CD14-positive monocyte (primary cell): ENCODE data around the gene PDGFD. TPM values are rescaled to one million over a fixed set of nuclear protein-coding genes. Genes with fewer than 3 reads are reported as not detected.

ENCODE experiments used
- DNase-seq, 3 donors: peaks; one replicate each; pipeline ENCODE4 v3.0.0-alpha.2; 2011 to 2022
- H2AFZ ChIP-seq: 2 replicates; pipeline ENCODE4 v1.6.0; 2012; ENCODE audit warnings: mild to moderate bottlenecking, low read depth, low read length, inconsistent platforms; ENCODE audit not compliant: insufficient read depth, poor library complexity, severe bottlenecking
- H3K27ac ChIP-seq, 2 donors: 1 replicate in 1 of 2; 2 replicates in 1 of 2; pipeline ENCODE4 v1.5.1; 2012 to 2013; ENCODE audit warnings: low read length in 2 of 2, control low read depth in 1 of 2, inconsistent platforms in 1 of 2, low read depth in 1 of 2, mild to moderate bottlenecking in 1 of 2
- H3K27me3 ChIP-seq, 2 donors: one replicate each; pipeline versions ENCODE4 v1.6.0 to v1.6.1; 2011 to 2013; ENCODE audit warnings: low read length in 2 of 2; ENCODE audit not compliant: control insufficient read depth in 2 of 2, insufficient read depth in 2 of 2
- H3K36me3 ChIP-seq, 2 donors: replicated peaks in 1 of 2; 1 replicate in 1 of 2; 2 replicates in 1 of 2; pipeline versions ENCODE4 v1.5.1 to v1.6.1; 2012 to 2013; ENCODE audit warnings: low read length in 2 of 2, control low read depth in 1 of 2, inconsistent platforms in 1 of 2, mild to moderate bottlenecking in 1 of 2; ENCODE audit not compliant: insufficient read depth in 2 of 2, control insufficient read depth in 1 of 2
- H3K4me1 ChIP-seq, 2 donors: 1 replicate in 1 of 2; 2 replicates in 1 of 2; pipeline versions ENCODE4 v1.5.1 to v1.6.1; 2012 to 2013; ENCODE audit warnings: low read length in 2 of 2, control low read depth in 1 of 2, inconsistent platforms in 1 of 2, mild to moderate bottlenecking in 1 of 2, moderate library complexity in 1 of 2; ENCODE audit not compliant: insufficient read depth in 2 of 2, control insufficient read depth in 1 of 2
- H3K4me2 ChIP-seq: replicated peaks from 2 replicates; pipeline ENCODE3; 2012; ENCODE audit warnings: low read length, moderate library complexity, mild to moderate bottlenecking; ENCODE audit not compliant: poor library complexity, severe bottlenecking; ENCODE audit errors: extremely low read depth
- H3K4me3 ChIP-seq, 3 experiments: fragments of 200-600 bp in 1 of 3; sonication (generic) in 1 of 3; replicated peaks in 1 of 3; 1 replicate in 2 of 3; 2 replicates in 1 of 3; pipeline ENCODE4 v1.5.1; 2011 to 2013; ENCODE audit warnings: low read length in 3 of 3, mild to moderate bottlenecking in 3 of 3, control low read depth in 2 of 3, low read depth in 2 of 3, inconsistent platforms in 1 of 3, moderate library complexity in 1 of 3
- H3K79me2 ChIP-seq: 2 replicates; pipeline ENCODE4 v1.6.0; 2012; ENCODE audit warnings: mild to moderate bottlenecking, control low read depth, inconsistent platforms, low read length, moderate library complexity; ENCODE audit not compliant: insufficient read depth
- H3K9ac ChIP-seq: 2 replicates; pipeline ENCODE4 v1.6.0; 2017; ENCODE audit warnings: low read length, mild to moderate bottlenecking; ENCODE audit not compliant: insufficient read depth, poor library complexity, severe bottlenecking
- H3K9me3 ChIP-seq, 2 donors: replicated peaks in 1 of 2; 1 replicate in 1 of 2; 2 replicates in 1 of 2; pipeline versions ENCODE4 v1.5.1 to v1.6.1; 2012 to 2013; ENCODE audit warnings: low read length in 2 of 2, control low read depth in 1 of 2; ENCODE audit not compliant: control insufficient read depth in 1 of 2, insufficient read depth in 1 of 2
- H4K20me1 ChIP-seq: 2 replicates; pipeline ENCODE4 v1.6.0; 2012; ENCODE audit warnings: mild to moderate bottlenecking, low read length, control low read depth, moderate library complexity; ENCODE audit not compliant: insufficient read depth
- H3K27ac Mint-ChIP-seq, 7 donors: one replicate each; pipeline ENCODE4 v1.8.0; 2020; ENCODE audit warnings: mild to moderate bottlenecking in 7 of 7, mixed read lengths in 7 of 7, moderate library complexity in 6 of 7, inconsistent platforms in 2 of 7
- H3K27me3 Mint-ChIP-seq, 3 donors: one replicate each; pipeline ENCODE4 v1.8.0; 2021 to 2022; ENCODE audit warnings: low read depth in 3 of 3, mild to moderate bottlenecking in 3 of 3, mixed read lengths in 3 of 3, moderate library complexity in 3 of 3, inconsistent platforms in 1 of 3
- H3K36me3 Mint-ChIP-seq, 2 donors: one replicate each; pipeline ENCODE4 v1.8.0; 2020; ENCODE audit warnings: mixed read lengths in 2 of 2, inconsistent platforms in 1 of 2, mild to moderate bottlenecking in 1 of 2
- H3K4me1 Mint-ChIP-seq: one replicate; pipeline ENCODE4 v1.8.0; 2020; ENCODE audit warnings: mild to moderate bottlenecking, mixed read lengths
- H3K4me3 Mint-ChIP-seq, 2 donors: one replicate each; pipeline ENCODE4 v1.8.0; 2020; ENCODE audit warnings: mild to moderate bottlenecking in 2 of 2, mixed read lengths in 2 of 2, moderate library complexity in 1 of 2
- H3K9me3 Mint-ChIP-seq, 7 donors: one replicate each; pipeline ENCODE4 v1.8.0; 2020 to 2022; ENCODE audit warnings: mixed read lengths in 7 of 7, mild to moderate bottlenecking in 6 of 7, moderate library complexity in 6 of 7, inconsistent platforms in 2 of 7
- CTCF ChIP-seq: fragments of 200-600 bp; IDR thresholded peaks from one replicate; pipeline ENCODE4 v1.8.0; 2022; ENCODE audit warnings: antibody characterized with exemption, mild to moderate bottlenecking
- WGBS: methylation state at CpG from one replicate; pipeline ENCODE4 v1.1.5; 2013; ENCODE audit warnings: missing lambda C conversion rate; ENCODE audit not compliant: insufficient coverage; 5-methylcytosine and 5-hydroxymethylcytosine counted together
- intact Hi-C, 2 donors: fragments of 100-400 bp; cut with micrococcal nuclease; formaldehyde crosslinking; loops; one replicate each; pipeline versions ENCODE4 v1.15.0 to v1.15.1; 2023
- polyA plus RNA-seq, 3 donors: library from polyadenylated mRNA; depleted of rRNA in 1 of 3; unstranded in 2 of 3; stranded (reverse) in 1 of 3; fragments of 300-500 nt in 2 of 3; fragments of >200 nt in 1 of 3; fragmentation: Illumina TruSeq in 2 of 3; gene quantifications; 1 replicate in 2 of 3; 2 replicates in 1 of 3; pipeline ENCODE4 v1.2.3, GENCODE V29; 2012 to 2021

The PDGFD gene
- polyA plus RNA-seq, 3 donors, result 0.05 to 0.15 TPM; not detected in 1

- H3K4me3 Mint-ChIP-seq, result no peak overlapping the region
- Histone ChIP-seq H3K27me3 (no peaks in the 10 kb centered on the region), H3K79me2 (no peaks in the 10 kb centered on the region), H3K4me3 (no peak overlapping the region), H3K4me1 (no peaks in the 10 kb centered on the region), H3K27ac (no peak overlapping the region), H3K9ac (no peak overlapping the region), H3K4me2 (no peak overlapping the region), H2AFZ (no peak overlapping the region), H3K9me3 (no peaks in the 10 kb centered on the region), H3K36me3 (no peaks in the 10 kb centered on the region), H4K20me1 (no peaks in the 10 kb centered on the region)
- no peaks in the 10 kb centered on the region for H3K36me3 Mint-ChIP-seq
- H3K27ac Mint-ChIP-seq, result no peak overlapping the region
- intact Hi-C loops, result no loop called here
- H3K4me1 Mint-ChIP-seq, result no peaks in the 10 kb centered on the region
- no peak for DNase-seq
- TF ChIP-seq CTCF, result no peak
- H3K9me3 Mint-ChIP-seq, result peaks cover 0 to 5% (median 0%) of the 10 kb centered on the region in 7 donors
- no peaks in the 10 kb centered on the region for H3K27me3 Mint-ChIP-seq
Observed at GRCh38 chr11:104003491-104003890, 160.5 kb downstream of the PDGFD start.

GRCh38 chr11:104001561-104002056, 162.3 kb downstream of the PDGFD start:
- H3K9ac ChIP-seq, result no peak overlapping the region
- TF ChIP-seq CTCF, result no peak

More at GRCh38 chr11:104001561-104002056, 162.3 kb downstream of the PDGFD start:
- Mint-ChIP-seq H3K4me1 (no peaks in the 10 kb centered on the region), H3K36me3 (no peaks in the 10 kb centered on the region), H3K4me3 (no peak overlapping the region), H3K27ac (no peak overlapping the region), H3K9me3 (peaks cover 0 to 5% (median 0%) of the 10 kb centered on the region in 7 donors), H3K27me3 (no peaks in the 10 kb centered on the region)
- Histone ChIP-seq H4K20me1 (no peaks in the 10 kb centered on the region), H3K27me3 (no peaks in the 10 kb centered on the region), H3K4me2 (no peak overlapping the region), H3K4me1 (no peaks in the 10 kb centered on the region), H3K27ac (no peak overlapping the region), H3K36me3 (no peaks in the 10 kb centered on the region), H3K4me3 (no peak overlapping the region), H3K79me2 (no peaks in the 10 kb centered on the region), H2AFZ (no peak overlapping the region), H3K9me3 (no peaks in the 10 kb centered on the region)
- DNase-seq, result no peak
- intact Hi-C loops, result no loop called here
- WGBS, result 100% methylated on average over 2 of the region's 3 CpGs
